ENCODE results near the gene PTPRA. TPM values are rescaled to one million over a fixed set of nuclear protein-coding genes. Genes with fewer than 3 reads are reported as not detected.

The PTPRA gene
- total and polyA plus RNA-seq, 2 of the 13 experiments (the other 11 are each of a cell fraction or from before 2014, with no cell fraction given): 47.2 to 127 TPM

- TF ChIP-seq ZNF704 (CRISPR knock-in tag; IDR thresholded peaks at IDR 0.05; ENCODE audit: borderline replicate concordance) (peak; percentile 64; the same call in 1 of the 2 replicates), ZBTB38 (CRISPR knock-in tag; IDR thresholded peaks at IDR 0.05) (no peak; the same call in none of the 2 replicates), ZBTB20 (CRISPR knock-in tag; IDR thresholded peaks at IDR 0.05; ENCODE audit: borderline replicate concordance, low read depth) (no peak; the same call in 1 of the 2 replicates), ZZZ3 (CRISPR knock-in tag; IDR thresholded peaks at IDR 0.05; ENCODE audit: borderline replicate concordance) (peak; percentile 55), ZNF619 (CRISPR knock-in tag; IDR thresholded peaks at IDR 0.05) (peak; percentile 100), ZNF260 (CRISPR knock-in tag; IDR thresholded peaks at IDR 0.05; ENCODE audit: borderline replicate concordance, low read depth) (no peak), FOSL1 (CRISPR knock-in tag; IDR thresholded peaks at IDR 0.05; ENCODE audit: borderline replicate concordance) (no peak), ZNF878 (CRISPR knock-in tag; IDR thresholded peaks at IDR 0.05) (no peak), PRDM10 (CRISPR knock-in tag; IDR thresholded peaks at IDR 0.05; ENCODE audit: low read depth) (peak; percentile 75), ZNF558 (CRISPR knock-in tag; IDR thresholded peaks at IDR 0.05; ENCODE audit: borderline replicate concordance) (peak; percentile 93), ZNF513 (CRISPR knock-in tag; conservative IDR thresholded peaks at IDR 0.05) (no peak), ZSCAN22 (CRISPR knock-in tag; IDR thresholded peaks at IDR 0.05) (no peak), TFAP4 (IDR thresholded peaks at IDR 0.05; ENCODE audit: borderline replicate concordance, low read depth) (peak; percentile 80; the same call in 1 of the 2 replicates), DNMT1 (CRISPR knock-in tag; IDR thresholded peaks at IDR 0.05) (peak; percentile 81), GATA4 (IDR thresholded peaks at IDR 0.05; ENCODE audit: borderline replicate concordance, low read depth) (peak; percentile 92), MLLT10 (CRISPR knock-in tag; IDR thresholded peaks at IDR 0.05) (no peak), RXRA (CRISPR knock-in tag; IDR thresholded peaks at IDR 0.05) (peak; percentile 57), ZNF253 (CRISPR knock-in tag; IDR thresholded peaks at IDR 0.05; ENCODE audit: borderline replicate concordance) (0 out of 2 replicates have a peak, but pooled peaks have one; percentile 22), SRSF9 (IDR thresholded peaks at IDR 0.05; ENCODE audit: borderline replicate concordance, insufficient read depth, low read depth, low read length, poor library complexity, severe bottlenecking) (no peak), SNAPC5 (CRISPR knock-in tag; IDR thresholded peaks at IDR 0.05; ENCODE audit: borderline replicate concordance) (no peak; the same call in 1 of the 2 replicates), ZBTB1 (CRISPR knock-in tag; IDR thresholded peaks at IDR 0.05; ENCODE audit: borderline replicate concordance) (0 out of 2 replicates have a peak, but pooled peaks have one; percentile 48)
Observed at GRCh38 chr20:2873010-2873746, at the start of gene PTPRA (continued).
